NB4 (cell line): ENCODE data around the gene GPR4.

Experiments
- CTCF ChIP-seq: IDR thresholded peaks from one replicate; pipeline ENCODE4 v1.5.1; 2012; ENCODE audit warnings: low read depth, low read length
- POLR2A ChIP-seq: IDR thresholded peaks from 2 replicates; pipeline ENCODE4 v1.6.1; 2011; ENCODE audit warnings: mild to moderate bottlenecking; ENCODE audit not compliant: insufficient read length; ENCODE audit errors: extremely low read depth
- TF ChIP-seq, protein P1 (sequence below): IDR thresholded peaks from 2 replicates; pipeline ENCODE4 v1.6.1; 2011; ENCODE audit warnings: low read depth, low read length

DNA sequence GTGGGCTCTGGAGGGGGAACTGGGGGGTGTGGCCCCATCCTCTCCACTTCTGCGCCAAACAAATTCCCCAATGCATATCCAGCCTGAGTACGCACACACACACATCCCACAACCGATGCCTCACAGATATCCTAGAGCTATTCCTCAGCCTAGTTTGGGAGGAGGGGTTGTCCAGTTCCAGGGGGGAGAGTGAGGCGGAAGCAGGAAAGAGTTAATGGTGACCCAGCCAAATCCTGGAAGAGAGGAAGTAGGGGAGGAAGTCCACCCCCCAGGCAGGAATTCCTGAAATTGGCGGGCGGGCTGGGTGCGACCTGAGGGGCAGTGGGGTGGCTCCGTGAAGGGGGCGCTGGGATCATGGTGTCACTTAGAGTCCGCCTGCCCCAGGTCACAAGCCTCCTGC is 897 bp downstream of the GPR4 start:
- TF ChIP-seq POLR2A (no peak), CTCF (no peak)
- TF ChIP-seq, protein P1, sequence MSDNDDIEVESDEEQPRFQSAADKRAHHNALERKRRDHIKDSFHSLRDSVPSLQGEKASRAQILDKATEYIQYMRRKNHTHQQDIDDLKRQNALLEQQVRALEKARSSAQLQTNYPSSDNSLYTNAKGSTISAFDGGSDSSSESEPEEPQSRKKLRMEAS = no peak
